ENCODE measurements around the gene APBB2. TPM values are rescaled to one million over a fixed set of nuclear protein-coding genes. Genes with fewer than 3 reads are reported as not detected.

The APBB2 gene
- total and polyA plus RNA-seq, 2 experiments from 2014 or later, result 35.8 to 74.8 TPM

GRCh38 chr4:40986375-40986774, 228.0 kb downstream of the APBB2 start (continued):
- TF ChIP-seq ZNF462 (CRISPR knock-in tag; IDR thresholded peaks at IDR 0.05) (no peak), EZH2phosphoT487 (IDR thresholded peaks at IDR 0.05; ENCODE audit: unreplicated experiment) (no peak), CREB1 (CRISPR knock-in tag; IDR thresholded peaks at IDR 0.05; ENCODE audit: low read depth) (no peak), ZNF114 (CRISPR knock-in tag; IDR thresholded peaks at IDR 0.05) (no peak), CTCF (conservative IDR thresholded peaks at IDR 0.05; ENCODE audit: low read depth in 2 of 2) (no peak), ZNF331 (CRISPR knock-in tag; IDR thresholded peaks at IDR 0.05; ENCODE audit: low read depth) (no peak)

- Histone ChIP-seq H3K4me3 (no peak overlapping the region), H3K79me2 (replicated peaks; ENCODE audit: insufficient read depth) (no peaks in the 10 kb centered on the region), H4K20me1 (replicated peaks; ENCODE audit: insufficient read depth) (no peaks in the 10 kb centered on the region), H2AFZ (no peak overlapping the region), H3K36me3 (ENCODE audit: insufficient read depth) (no peaks in the 10 kb centered on the region), H3K4me2 (no peak overlapping the region), H3K4me1 (ENCODE audit: insufficient read depth) (0 out of 2 replicates have a peak, but pooled peaks cover 5% of the 10 kb centered on the region), H3K9me2 (ENCODE audit: insufficient read depth) (no peaks in the 10 kb centered on the region), H3F3A (replicated peaks; ENCODE audit: low read depth) (no peaks in the 10 kb centered on the region), H3K27me3 (ENCODE audit: insufficient read depth) (no peaks in the 10 kb centered on the region), H3K27ac (ENCODE audit: low read depth) (0 out of 2 replicates have a peak overlapping the region, but pooled peaks have one; percentile 48)
- ATAC-seq, result no peak
- peaks cover 6% of the 10 kb centered on the region; the same call in 1 of the 3 replicates for H3K4me1 Mint-ChIP-seq
- no peak for DNase-seq (ENCODE audit: low spot score)
- H3K4me3 Mint-ChIP-seq, result no peak overlapping the region
- no peaks in the 10 kb centered on the region for H3K36me3 Mint-ChIP-seq (ENCODE audit: low read depth)
- peaks cover 2% of the 10 kb centered on the region for H3K27me3 Mint-ChIP-seq (ENCODE audit: insufficient read depth, low read depth, poor library complexity)
- H3K27ac Mint-ChIP-seq, result no peak overlapping the region
- no peaks in the 10 kb centered on the region for H3K9me3 Mint-ChIP-seq
- TF ChIP-seq EZH2phosphoT487 (IDR thresholded peaks at IDR 0.05; ENCODE audit: unreplicated experiment) (no peak), STAT1 (IDR thresholded peaks at IDR 0.05; ENCODE audit: unreplicated experiment) (no peak), ETS1 (IDR thresholded peaks at IDR 0.05) (no peak), POLR2AphosphoS5 (IDR thresholded peaks at IDR 0.05; ENCODE audit: low read depth) (no peak), ZNF331 (CRISPR knock-in tag; IDR thresholded peaks at IDR 0.05; ENCODE audit: low read depth) (no peak)
Measured at GRCh38 chr4:40984051-40984450, 230.3 kb downstream of the APBB2 start.
